NCI-H146 treated with DMSO at 0.1 percent for 48 hours (cell line): Measurements from ENCODE around the gene MITF.

Experiments
- DNase-seq: peaks from one replicate; lab custom pipeline; 2025; ENCODE audit not compliant: unreplicated experiment; lab: John Stamatoyannopoulos, UW

MITF gene

GRCh38 chr3:69944931-69945493 lies 205.7 kb downstream of the MITF start:
- DNase-seq, result no peak

GRCh38 chr3:69948246-69948862 lies 209.1 kb downstream of the MITF start:
- no peak for DNase-seq

GRCh38 chr3:69951616-69952015 lies 212.4 kb downstream of the MITF start:
- no peak for DNase-seq

GRCh38 chr3:69959581-69959980 lies 220.3 kb downstream of the MITF start:
- no peak for DNase-seq

GRCh38 chr3:69961706-69962439 lies 222.6 kb downstream of the MITF start:
- no peak for DNase-seq

- DNase-seq, result no peak
These were observed 224.4 kb downstream of the MITF start for GRCh38 chr3:69963643-69964042.

- DNase-seq, result no peak
These were observed 227.9 kb downstream of the MITF start for GRCh38 chr3:69967156-69967555.

GRCh38 chr3:69970827-69971226 lies 231.6 kb downstream of the MITF start:
- DNase-seq, result no peak

- no peak for DNase-seq
These were observed 233.4 kb downstream of the MITF start for GRCh38 chr3:69972672-69973071.

GRCh38 chr3:69976021-69976420 lies 236.8 kb downstream of the MITF start:
- no peak for DNase-seq

GRCh38 chr3:69983546-69984265 lies 244.4 kb downstream of the MITF start:
- no peak for DNase-seq

GRCh38 chr3:69985266-69985665 lies 246.0 kb downstream of the MITF start:
- DNase-seq, result no peak

GRCh38 chr3:69986419-69986818 lies 247.2 kb downstream of the MITF start:
- DNase-seq, result no peak

GRCh38 chr3:69987833-69988232 lies 248.6 kb downstream of the MITF start:
- DNase-seq, result no peak

GRCh38 chr3:69993757-69994156 lies 254.5 kb downstream of the MITF start:
- DNase-seq, result no peak

GRCh38 chr3:69994919-69995318 lies 255.7 kb downstream of the MITF start:
- DNase-seq, result no peak

- DNase-seq, result no peak
These were observed 258.5 kb downstream of the MITF start for GRCh38 chr3:69997631-69998307.

GRCh38 chr3:69998759-69999139 lies 259.5 kb downstream of the MITF start:
- DNase-seq, result no peak

GRCh38 chr3:69999140-70000027 lies 260.1 kb downstream of the MITF start, which contains the start of gene SAMMSON:
SAMMSON (plus strand) TSS chr3:69999733.
- no peak for DNase-seq

- DNase-seq, result no peak
These were observed 260.8 kb downstream of the MITF start for GRCh38 chr3:70000028-70000410.
